HG03039 (cell line): ENCODE results near the gene PTPRD.
A peak's percentile ranks its signal among the peaks of the same experiment; 100 is the strongest.
"Not testable (repeated sequence)": the region's sequence is repeated elsewhere in the genome, so short reads cannot be mapped to it uniquely, and the experiment has no call there.

Experiments
- ATAC-seq: cut with Tn5 transposase; IDR thresholded peaks from one replicate; pipeline ENCODE4 v1.9.1; 2021; ENCODE audit warnings: mild to moderate bottlenecking, moderate library complexity; ENCODE audit not compliant: unreplicated experiment

The PTPRD gene

DNA sequence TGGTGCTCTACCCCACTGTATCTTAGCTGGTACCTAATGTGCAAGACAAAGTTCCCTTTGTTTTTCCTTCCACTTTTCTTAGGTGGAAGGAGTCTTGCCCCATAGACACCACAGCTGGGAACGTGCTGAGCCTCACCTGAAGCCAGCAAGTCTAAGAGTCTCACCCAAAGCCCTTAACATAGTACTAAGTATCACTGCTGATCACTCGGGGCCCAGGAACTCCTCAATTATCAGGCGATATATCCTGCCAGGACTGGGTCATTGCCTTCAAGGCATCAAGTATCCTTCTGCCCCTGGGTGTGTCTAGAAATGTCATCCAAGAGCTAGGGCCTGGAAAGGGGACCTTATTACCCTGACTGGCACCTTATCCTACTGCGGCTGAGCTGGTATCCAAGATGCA is 123.9 kb downstream of the PTPRD start:
- no peak for ATAC-seq

GRCh38 chr9:10479172-10479571 is 133.6 kb downstream of the PTPRD start:
- no peak for ATAC-seq

DNA sequence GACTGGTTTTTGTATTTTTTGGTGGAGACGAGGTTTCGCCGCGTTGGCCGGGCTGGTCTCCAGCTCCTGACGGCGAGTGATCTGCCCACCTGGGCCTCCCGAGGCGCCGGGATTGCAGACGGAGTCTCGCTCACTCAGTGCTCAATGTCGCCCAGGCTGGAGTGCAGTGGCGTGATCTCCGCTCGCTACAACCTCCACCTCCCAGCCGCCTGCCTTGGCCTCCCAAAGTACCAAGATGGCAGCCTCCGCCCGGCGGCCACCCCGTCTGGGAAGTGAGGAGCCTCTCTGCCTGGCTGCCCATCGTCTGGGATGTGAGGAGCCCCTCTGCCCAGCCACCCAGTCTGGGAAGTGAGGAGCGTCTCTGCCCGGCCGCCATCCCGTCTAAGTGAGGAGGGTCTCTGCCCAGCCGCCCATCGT is 163.6 kb downstream of the PTPRD start:
- ATAC-seq: not testable (repeated sequence)

DNA sequence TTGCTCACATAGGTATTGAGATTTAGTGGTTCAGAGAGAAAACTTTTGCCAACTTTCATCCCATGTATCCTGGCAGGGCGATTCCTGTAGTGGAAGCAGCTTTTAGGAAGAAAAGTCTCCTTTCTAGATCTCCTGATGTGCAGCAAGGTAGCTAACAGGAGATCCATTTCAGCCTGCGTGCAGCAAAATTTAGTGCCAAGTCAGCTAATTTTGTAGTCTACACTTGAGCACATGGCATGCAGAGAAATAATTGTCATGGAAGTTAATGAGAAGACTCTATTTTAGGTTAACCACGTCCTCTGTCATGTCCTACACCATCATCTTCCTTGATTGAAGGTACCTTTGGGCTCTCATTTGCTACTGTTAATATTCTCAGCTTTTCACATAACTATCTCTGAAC is 165.8 kb downstream of the PTPRD start:
- ATAC-seq: no peak

GRCh38 chr9:10443868-10444204 is 169.0 kb downstream of the PTPRD start:
- ATAC-seq: no peak

DNA sequence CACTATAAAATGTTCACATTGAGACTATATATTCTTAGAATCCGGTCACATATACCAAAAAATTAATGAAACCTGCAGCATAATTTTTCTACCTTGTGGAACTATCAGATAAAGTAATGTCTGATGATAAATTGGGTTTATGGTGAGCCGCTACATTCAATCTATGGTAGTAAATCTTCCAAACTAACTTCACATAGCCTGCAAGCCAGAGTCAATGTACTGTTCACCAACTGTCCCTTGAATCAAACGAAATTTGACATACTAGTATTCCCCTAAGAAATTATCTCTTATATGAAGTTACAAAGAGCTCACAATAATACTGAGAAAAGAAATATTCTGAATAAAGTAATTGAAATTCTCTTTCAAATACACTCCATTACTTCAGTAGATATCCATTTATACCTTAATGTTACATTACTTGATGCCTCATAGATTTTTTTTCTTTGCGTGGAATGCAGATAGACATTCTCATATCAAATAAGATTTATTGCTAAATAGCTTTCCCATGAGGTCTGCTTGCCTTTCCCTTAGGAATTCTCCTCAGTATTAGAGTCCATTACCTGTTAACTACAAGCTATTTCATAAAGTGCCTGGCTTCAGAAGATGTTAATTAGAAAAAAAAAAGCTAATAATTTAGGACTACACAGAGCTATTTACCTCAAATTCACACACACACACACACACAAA is 169.5 kb downstream of the PTPRD start:
- no peak for ATAC-seq

DNA sequence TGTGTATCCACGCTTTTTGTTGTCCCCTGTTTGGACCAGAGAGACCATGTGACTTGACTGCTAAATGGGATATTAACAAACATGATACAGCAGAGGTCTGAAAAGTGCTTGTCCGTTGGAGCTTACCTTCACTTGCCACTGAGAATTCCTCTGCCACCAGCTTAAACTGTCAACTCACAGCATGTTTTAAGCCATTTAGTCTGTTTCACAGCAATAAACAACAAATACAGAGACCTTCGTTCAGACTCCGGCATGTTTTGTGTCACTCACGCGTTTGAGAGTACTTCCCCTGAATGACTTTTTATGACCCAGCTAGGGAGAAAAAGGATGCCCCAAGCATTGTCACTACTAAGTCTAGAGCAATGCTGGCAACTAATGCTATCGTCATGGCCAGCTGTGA is 173.8 kb downstream of the PTPRD start:
- ATAC-seq: no peak

DNA sequence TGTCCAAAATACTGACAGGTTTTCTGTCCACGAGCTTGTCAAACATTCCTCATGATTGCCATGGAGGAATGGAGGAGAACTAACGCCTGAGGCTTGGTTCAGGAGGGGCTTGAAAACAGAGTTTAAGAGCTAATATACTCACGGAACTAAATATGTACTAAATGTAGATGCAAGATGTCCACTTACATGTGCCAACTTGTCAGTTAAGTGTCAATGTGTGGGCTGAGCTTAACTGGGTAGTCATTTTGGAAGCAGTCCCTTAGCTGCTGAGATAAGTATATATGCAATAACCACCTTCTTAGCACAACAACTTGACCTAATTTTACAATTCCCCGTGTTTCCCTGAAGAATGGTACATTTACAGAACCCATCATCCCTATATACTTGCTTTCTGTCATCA is 176.0 kb downstream of the PTPRD start:
- no peak for ATAC-seq

DNA sequence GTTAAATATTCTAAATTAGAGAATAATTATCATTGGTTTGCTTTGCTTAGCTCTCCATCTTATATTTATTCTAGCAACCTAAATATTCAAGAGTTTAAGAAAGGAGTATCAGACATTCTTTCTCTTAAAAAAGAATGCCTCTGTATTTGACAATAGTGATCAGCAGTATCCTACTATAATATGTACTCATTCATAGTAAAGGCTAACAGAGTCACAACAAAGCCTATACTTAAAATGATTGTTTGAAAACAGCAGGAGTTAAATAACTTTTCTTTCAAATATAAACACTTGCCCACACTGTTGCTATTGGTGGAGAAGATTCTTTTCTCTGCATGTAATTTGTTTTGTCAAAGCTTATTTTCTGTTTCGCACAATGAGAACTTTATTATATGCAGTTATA is 178.4 kb downstream of the PTPRD start:
- ATAC-seq: no peak

DNA sequence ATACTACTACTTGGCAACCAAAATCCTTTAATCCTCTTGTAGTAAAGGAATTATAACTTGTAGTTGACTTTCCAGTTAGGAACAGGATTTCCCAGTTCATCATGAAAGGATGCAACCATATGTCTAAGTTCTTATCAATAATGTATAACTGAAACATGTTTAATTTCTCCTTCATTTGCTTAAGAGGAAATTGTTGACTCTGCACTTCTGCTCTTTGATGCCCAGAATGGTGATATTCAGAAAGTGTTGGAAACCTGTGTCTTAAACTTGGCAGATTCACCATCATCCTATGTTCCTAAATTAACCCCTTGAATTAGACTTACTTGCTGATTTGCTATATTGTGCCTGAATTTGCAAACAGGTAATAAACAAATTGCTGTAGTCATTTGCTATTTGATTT is 201.5 kb downstream of the PTPRD start:
- no peak for ATAC-seq

DNA sequence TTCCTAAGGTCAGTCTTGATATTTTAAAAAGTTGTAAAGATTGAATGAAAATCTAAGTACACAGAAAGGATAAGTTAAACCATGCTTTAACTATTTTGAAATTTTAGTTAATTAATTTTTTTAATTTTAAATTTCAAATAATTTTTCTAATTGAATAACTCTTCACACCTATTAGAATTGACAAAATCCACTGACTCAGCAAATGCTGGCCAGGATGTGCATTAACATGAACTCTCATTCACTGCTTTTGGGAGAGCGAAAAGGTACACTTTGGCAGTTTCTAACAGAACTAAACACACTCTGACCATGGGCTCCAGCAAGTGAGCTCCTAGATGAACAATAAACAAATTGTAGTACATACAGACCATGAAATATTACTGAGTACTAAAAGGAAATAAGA is 209.5 kb downstream of the PTPRD start:
- ATAC-seq: no peak

GRCh38 chr9:10396615-10397014 is 216.2 kb downstream of the PTPRD start:
- no peak for ATAC-seq

DNA sequence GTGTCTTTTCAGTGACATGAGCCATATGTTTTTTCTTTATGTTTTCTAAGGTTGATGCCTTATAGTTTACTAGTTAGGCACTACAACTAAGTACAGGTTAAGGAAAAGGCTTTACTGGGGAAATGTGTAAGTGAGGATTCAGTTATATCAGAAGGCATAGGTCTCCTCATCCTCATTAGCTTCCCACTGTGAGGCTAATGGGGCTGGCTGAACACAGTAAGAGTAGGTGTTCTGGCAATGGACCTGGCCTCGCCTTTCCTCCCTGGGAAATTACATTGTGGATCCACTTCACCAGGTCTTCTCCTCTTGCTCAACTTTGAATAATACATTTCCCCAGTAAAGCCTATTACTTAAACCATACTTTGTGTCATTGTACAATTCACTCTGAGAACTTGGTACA is 225.5 kb downstream of the PTPRD start:
- no peak for ATAC-seq

DNA sequence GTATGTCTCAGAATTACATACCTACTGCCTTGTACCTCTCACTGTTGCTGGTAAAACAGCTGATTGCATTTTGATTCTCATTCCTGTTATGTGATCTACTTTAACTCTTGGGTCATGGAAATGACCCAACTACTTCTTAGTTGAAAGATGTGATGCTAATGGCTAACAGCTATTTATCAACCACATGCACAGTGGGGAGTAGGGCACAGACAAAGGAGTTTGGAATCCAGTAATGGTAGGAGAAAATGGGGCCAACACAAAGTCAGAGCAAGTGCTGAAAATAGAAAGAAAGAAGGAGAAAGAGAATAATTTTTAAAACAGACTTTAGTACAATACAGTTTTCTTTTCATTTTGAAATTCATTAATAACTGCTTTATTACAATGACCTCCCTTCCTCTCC is 241.0 kb downstream of the PTPRD start:
- no peak for ATAC-seq

- peak; percentile 90 for ATAC-seq
Measured at GRCh38 chr9:10366171-10366779, 246.5 kb downstream of the PTPRD start.

GRCh38 chr9:10354591-10354990 is 258.2 kb downstream of the PTPRD start:
- ATAC-seq: no peak

GRCh38 chr9:10345621-10346020 is 267.2 kb downstream of the PTPRD start:
- not testable (repeated sequence) for ATAC-seq

- ATAC-seq: no peak
Measured at GRCh38 chr9:10341057-10341456, 271.7 kb downstream of the PTPRD start.

- ATAC-seq: no peak
Measured at GRCh38 chr9:10339152-10339551, 273.6 kb downstream of the PTPRD start.

DNA sequence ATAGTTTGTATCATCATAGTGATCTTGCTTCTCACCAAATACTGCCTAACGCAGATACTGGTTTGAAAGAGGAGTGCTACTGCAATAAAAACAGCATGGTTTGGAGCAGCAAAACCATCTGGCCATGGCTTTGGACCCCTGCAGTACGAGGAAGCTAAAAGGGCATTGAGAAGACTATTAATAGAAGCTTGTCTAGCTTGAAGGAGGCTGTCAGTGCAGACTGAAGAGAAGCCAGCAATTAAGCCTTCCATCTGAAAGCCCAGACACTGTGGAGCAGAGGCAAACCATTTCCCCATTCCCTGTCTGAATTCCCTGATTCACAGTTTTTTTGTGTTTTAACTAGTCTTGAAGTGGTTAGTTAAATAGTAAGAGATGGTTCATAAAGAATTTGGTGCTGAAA is 281.6 kb downstream of the PTPRD start:
- ATAC-seq: no peak

DNA sequence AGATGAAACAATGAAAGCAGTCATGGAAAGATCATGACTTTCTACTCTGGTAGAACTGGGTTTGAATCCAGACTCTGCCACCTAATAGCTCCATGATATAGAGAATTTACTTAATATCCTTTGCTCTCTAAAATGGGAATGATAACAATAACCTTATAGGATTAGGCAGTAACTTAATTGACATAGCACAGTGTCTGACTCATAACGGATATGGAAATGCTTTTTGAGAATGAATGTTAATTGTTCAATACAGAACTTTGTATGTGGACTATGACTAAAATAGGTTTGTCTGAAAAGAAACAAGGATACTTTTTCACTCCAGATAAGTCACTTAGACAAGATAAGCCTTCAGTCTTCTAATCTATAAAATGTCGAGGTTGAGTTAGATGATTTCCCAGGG is 330.7 kb downstream of the PTPRD start:
- no peak for ATAC-seq

- ATAC-seq: no peak
Measured at GRCh38 chr9:10274988-10275387, 337.8 kb downstream of the PTPRD start.

DNA sequence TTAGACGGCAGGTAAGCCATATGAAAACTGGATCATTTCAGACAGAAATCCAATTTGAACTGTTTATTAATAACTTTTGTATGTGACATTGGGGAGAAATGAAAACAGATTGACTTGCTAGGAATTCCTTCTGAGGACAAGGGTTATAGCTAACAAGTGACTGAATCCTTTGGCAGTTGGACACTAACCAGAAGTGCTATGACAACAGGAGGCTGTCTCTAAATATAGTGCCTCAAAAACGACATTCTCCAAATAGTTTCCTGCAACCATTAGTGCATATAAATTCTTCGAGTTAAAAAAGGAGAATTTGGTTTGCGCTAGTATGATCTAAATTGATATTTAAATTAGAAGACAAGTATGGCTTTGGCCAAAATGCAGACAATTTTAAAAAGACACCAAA is 338.6 kb downstream of the PTPRD start:
- no peak for ATAC-seq
